DMS 273 (cell line): ENCODE measurements around the gene GSE1.

Experiments used
- DNase-seq: peaks from one replicate; lab custom pipeline; 2025; ENCODE audit not compliant: unreplicated experiment; lab: John Stamatoyannopoulos, UW

The GSE1 gene

DNA sequence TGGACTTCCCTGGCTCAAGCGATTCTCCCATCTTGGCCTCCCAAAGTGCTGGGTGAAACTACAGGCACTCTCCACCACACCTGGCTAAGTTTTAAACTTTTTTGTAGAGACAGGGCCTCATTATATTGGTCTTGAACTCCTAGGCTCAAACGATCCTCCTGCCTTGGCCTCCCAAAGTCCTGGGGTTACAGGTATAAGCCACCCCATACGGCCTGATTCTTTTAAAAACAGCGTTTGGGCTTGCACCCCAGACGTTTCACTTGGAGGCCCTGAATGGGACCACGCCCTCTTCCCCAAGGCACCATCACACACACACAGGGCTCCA, 105.0 kb downstream of the GSE1 start:
- no peak for DNase-seq

DNA sequence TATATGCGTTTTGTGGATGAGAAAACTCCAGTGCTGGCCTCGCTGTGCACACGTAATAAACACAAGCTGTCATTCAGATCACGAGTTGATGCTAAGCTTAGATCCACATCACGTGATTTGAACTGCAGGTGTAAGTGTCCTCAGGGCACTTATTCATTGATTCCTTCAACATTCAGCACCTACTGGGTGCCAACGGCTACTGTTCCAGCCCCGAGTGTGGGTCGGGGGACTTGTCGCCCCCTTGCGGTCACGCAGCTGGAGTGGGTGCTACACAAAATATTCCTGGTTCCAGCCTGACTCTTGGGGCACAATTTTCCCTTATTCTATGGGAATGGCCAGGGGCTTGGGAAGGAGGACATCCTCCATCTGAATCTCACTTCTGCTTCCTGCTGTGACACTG, 105.6 kb downstream of the GSE1 start:
- DNase-seq: peak; percentile 71

DNA sequence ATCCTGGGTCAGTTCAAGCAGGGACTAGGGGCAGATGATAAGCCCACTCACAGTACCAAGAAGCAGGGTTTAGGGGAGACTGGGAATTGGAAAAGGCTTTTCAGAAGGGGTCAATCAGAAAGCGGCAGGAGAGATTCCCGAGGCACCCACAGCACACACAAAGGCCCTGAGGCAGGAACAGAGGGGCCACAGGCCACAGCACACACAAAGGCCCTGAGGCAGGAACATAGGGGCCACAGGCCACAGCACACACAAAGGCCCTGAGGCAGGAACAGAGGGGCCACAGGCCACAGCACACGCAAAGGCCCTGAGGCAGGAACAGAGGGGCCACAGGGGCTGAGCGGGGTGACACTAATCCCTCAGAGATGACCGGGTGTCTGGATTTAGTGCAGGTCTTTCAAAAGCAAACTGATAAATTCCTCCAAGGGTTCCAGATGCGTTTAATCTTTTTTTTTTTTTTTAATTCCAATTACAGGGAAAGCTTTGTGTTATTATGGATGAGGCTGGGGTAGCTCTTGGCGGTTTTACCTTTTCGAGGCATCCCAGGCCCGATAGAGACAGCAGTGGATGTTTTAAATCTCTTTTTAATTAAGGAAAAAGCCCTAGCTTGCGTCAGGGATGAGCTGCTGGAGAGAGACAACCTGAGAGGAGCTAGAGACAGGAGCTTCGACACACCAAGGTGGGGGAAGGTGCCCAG, 106.6 kb downstream of the GSE1 start:
- no peak for DNase-seq

DNA sequence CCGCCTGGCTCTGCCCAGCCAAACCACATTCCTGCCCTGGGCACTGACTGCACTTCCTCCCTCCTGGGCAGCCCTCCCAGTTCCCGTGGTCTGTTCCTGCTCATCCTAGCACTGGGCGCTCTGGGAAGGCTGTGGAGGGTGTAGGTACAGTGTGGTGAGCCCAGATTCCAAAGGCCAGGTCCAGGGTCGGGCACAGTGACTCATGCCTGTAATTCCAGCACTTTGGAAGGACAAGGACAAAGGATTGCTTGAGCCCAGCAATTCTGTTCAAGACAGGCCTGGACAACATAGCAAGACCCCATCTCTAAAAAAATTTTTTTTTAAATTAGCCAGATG, 107.1 kb downstream of the GSE1 start:
- DNase-seq: no peak

DNA sequence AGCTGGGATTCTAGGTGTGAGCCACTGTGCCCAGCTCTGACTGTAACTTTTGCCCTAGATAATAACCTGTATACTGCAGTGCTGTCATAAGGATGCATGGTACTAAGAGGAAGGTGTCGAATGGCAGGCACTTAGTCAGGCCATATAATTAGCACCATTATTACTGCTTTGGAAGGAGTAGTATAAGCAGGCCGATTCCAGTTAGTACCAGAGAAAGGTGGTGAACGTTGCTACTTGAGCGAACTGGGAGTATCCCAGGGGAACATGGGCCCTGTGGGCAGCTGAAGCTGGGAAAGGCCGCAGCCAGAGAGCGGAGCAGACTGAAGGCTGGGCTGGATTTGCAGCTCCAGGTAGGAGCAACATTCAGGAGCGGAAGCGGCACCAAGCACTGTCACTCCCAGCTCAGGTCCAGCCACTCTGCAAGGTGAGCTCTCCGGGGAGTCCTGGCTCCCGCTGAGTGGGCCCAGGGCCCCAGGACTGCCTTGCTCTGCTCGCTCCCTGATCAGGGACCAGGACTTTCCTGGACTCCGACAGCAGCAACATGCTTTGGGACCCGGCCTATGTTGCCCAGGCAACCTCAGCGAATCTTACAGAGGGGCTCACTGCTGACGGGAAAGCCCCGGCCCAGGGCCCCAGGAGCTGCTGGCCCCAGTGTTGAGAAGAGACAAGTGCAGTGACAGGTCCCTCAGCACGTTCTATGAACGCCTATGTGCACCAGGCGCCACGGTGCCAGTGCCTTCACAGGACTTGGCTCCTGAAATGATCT, 109.2 kb downstream of the GSE1 start:
- peak; percentile 36 for DNase-seq

DNA sequence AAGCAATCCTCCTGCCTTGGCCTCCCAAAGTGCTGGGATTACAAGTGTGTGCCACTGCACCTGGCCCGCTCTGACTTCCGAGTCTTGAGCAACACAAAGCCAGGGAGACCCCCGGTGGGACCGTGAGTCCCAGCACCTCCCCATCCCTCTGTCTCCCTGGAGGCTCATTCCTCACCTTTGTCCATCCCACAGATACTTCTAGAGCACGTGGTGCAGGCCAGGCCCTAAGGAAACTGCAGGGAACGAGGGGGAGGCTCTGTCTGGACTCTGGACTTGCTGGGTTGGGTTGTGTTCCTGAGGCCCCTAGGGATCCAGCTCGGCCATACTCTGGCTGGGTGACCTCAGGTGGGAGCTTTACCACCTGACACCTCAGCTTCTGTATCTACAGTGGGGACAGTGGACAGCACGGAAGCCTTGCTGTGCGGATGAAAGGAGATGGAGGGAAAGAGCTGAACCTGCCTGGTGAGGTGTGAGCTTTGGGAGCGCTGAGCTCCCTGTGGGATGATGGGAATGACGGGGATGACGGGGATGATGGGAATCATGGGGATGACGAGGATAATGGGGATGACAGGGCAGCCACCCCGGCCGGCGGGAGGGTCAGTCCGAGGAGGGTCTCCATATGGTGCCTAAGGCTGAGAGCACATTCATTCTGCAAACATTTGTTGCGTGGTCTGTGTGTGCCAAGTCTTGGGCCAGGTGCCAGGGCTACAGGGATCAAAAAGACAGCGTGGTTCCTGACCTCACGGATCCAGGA, 111.2 kb downstream of the GSE1 start:
- DNase-seq: peak; percentile 71

DNA sequence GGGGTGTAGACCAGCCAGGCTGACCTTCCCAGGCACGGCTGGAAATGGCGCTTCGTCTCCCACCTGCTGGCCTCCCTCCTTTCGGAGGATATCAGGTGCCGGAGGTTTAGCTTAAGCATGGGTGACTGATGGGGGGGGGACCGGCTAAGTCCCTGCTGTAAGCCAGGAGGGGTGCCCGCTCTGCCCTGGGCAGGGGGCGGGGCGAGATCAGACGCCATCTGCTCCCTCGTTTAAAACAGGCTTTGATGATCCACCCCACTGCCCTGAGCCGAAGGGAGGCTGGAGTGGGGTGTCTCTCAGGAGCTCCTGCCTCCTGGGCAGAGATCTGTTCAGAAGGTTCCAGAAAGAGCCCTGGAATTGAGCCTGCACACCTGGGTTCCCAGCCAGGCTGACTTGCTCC, 111.8 kb downstream of the GSE1 start:
- peak; percentile 81 for DNase-seq
